Cortex of kidney (tissue), 1 donor: ENCODE results near the gene SCN1B.
"Not testable (repeated sequence)": the region's sequence is repeated elsewhere in the genome, so short reads cannot be mapped to it uniquely, and the experiment has no call there.

ENCODE experiments used
- DNase-seq: peaks from one replicate; lab custom pipeline; 2025; lab: John Stamatoyannopoulos, UW

Gene SCN1B

DNA sequence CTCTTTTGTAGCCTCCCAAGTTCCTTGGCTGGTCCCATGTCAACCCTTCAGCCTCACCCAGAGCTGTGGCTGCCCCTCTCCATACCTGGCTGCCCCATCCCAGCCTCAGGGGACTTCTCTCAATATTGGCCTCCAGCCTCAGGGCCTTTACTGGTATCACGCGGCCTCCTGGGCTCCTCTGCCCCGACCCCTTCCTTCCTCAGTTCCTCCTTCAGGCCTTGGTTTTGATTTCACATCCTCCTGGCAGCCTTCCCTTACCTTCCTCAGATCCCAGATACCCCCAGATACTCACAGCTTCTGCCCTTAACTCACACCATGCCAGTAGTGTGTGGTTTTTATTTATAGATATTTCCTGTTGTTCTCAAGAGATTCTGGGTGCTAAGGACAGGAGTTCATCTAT, 12.8 kb upstream of the SCN1B start:
- DNase-seq, result no peak

- no peak for DNase-seq
Observed at GRCh38 chr19:35018379-35018778, 11.9 kb upstream of the SCN1B start.

DNA sequence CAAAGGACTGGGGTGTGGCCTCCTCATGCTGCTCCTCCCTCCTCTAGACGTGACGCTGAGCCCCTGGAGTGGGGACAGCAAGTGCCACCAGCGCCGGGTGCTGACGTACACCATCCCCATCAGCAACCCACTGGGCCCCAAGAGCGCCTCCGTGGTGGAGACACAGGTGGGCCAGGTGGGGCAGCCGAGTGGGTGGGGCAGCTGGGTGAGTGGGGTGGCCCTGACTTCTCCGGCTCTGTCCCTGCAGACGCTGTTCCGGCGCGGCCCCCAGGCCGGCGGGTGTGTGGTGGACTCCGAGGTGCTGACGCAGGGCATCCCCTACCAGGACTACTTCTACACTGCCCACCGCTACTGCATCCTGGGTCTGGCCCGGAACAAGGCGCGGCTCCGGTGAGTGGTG, 11.1 kb upstream of the SCN1B start:
- no peak for DNase-seq

DNA sequence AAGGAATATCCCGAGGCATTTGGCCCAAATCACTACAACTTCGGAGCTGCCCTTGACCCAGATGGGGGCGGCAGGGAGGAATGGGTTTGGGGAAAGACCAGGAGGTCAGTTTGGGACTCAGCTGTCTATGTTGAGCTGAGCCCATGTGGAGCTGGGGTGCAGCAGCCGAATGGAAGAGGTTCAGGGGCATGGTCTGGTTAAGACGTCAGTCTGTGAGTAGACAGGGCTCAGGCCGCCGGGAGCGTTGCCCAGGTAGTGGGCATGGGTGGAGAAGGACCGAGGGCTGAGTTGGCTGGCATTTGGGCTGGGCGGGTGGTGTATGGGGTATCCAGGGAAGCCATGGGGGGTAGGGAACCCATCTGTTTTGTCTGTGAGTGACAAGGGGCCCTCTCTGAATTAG, 9.3 kb upstream of the SCN1B start:
- DNase-seq, result no peak

DNA sequence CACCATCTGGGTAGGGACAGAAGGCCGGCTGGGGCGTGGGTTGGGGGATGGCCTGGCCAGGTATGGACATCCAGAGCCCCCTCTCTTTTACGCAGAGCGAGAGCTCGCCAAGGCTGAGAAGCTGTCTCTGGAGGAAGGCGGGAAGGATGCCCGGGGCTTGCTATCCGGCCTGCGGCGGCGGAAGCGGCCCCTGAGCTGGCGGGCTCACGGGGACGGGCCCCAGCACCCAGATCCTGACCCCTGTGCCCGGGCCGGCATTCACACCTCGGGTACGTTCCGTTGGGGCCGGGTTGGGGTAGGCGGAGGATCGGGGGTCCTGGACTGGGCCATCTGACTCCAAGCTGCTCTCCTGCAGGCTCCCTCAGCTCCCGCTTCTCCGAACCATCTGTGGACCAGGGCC, 8.7 kb upstream of the SCN1B start:
- DNase-seq, result no peak

GRCh38 chr19:35022460-35022859, 7.8 kb upstream of the SCN1B start:
- no peak for DNase-seq

- no peak for DNase-seq
Observed at GRCh38 chr19:35023428-35023827, 6.8 kb upstream of the SCN1B start.

DNA sequence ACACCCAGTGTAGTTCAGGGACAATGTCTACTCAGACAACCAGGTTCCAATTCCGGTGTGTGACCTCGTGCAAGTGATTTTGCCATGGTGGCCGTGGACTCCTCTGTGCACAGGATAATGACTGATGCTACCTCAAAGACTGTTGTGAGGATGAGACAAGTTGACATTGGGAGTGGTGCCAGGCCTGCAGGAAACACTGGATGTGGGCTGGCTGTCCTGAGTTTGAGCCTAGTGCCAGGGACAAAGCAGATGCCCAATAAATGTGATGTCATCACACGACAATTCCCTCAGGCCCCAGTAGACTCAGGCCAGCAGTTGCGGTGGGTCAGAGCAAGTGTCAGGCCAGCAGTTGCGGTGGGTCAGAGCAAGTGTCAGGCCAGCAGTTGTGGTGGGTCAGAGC, 6.2 kb upstream of the SCN1B start:
- no peak for DNase-seq

DNA sequence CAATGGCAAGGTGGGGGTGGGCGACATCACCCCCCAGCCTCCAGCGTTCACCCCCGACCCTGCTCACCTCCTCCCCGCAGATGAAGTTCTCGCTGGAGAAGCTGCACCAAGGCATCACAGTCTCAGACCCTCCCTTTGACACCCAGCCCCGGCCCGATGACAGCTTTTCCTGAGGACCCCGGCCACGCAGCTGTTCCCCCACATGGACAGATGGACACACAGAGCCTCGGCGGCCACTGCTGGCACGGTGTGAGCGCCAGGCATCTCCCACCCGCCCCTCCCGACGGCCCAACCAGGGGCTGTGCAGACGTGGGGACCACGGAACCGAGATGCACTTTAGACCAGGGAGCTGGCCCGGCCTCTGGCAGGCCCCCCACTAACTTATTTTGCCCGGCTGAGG, 4.3 kb upstream of the SCN1B start:
- no peak for DNase-seq

- DNase-seq, result no peak
Observed at GRCh38 chr19:35026418-35026817, 3.9 kb upstream of the SCN1B start.

- DNase-seq, result no peak
Observed at GRCh38 chr19:35027009-35027408, 3.3 kb upstream of the SCN1B start.

GRCh38 chr19:35027851-35028599, 2.2 kb upstream of the SCN1B start:
- DNase-seq, result no peak

GRCh38 chr19:35028600-35028885, 1.7 kb upstream of the SCN1B start:
- not testable (repeated sequence) for DNase-seq

- DNase-seq, result not testable (repeated sequence)
Observed at GRCh38 chr19:35029275-35029736, 964 bp upstream of the SCN1B start.

GRCh38 chr19:35029737-35030256, 473 bp upstream of the SCN1B start:
- DNase-seq, result no peak

DNA sequence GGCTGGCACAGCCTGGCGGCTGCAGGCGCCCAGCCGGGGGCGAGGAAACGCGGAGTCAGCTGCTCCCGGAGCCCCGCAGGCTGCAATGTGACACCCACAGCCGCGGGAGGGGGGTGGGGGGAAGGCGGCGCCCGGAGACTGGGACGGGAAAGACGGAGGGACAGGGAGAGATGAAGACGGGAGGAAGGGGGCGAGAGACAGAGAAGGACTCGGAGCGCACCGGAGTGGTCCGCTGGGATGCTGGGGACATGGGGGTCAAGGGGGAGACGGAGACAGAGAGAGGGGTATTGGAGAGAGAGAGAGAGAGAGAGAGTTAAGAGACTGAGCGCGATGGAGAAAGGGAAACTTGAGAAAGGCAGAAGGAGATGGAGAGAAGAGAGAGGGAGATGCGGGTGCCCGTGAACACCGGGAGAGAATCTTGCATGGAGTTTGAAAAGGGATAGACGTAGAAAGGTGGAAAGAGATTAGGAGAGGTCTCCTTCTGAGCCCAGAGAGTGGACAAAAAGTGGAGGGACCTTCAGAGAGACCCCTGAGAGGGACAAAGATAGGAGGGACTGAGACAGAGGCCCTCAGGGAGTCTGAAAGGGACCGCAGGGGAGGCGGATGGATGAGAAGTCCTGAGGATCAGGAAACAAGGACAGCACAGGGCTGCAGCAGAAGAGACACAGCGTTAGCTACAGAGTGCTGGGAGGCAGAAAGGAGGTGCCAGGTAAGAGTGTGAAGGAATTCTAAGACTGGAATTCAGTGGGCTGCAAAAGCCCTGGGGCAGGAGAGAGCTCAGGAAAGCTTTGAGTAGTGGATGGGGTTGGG, 1.0 kb downstream of the SCN1B start:
- no peak for DNase-seq

- DNase-seq, result no peak
Observed at GRCh38 chr19:35032356-35032865, 2.1 kb downstream of the SCN1B start.

GRCh38 chr19:35033067-35034004, 3.1 kb downstream of the SCN1B start:
- no peak for DNase-seq

GRCh38 chr19:35034005-35034502, 3.8 kb downstream of the SCN1B start:
- DNase-seq, result no peak

- no peak for DNase-seq
Observed at GRCh38 chr19:35034588-35035382, 4.5 kb downstream of the SCN1B start.
